GM21381 (cell line): ENCODE measurements around the gene PLXNA1.

ENCODE experiments used
- ATAC-seq: cut with Tn5 transposase; IDR thresholded peaks from one replicate; pipeline ENCODE4 v1.9.1; 2021; ENCODE audit warnings: mild to moderate bottlenecking, moderate library complexity; ENCODE audit not compliant: unreplicated experiment

The PLXNA1 gene

DNA sequence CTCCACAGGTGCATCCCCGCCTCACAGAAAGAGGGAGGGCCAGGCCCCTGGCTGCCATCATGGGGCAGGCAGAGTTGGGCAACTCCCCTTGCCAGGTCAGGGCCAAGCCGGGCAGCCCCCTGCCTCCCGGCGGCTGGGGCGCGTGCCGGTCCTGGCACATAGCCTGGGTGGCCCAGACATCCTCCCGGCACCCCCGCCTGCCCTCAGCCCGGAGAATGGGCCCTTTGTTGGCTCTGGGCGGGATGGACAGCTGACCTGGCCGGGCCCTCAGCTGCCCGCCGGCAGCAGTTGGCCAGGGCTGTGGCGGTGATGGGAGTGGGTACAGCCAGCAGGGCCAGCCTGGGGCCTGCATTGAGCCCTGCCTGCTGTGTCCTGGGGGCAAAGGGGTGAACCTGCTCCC lies 16.5 kb downstream of the PLXNA1 start:
- ATAC-seq, result no peak

DNA sequence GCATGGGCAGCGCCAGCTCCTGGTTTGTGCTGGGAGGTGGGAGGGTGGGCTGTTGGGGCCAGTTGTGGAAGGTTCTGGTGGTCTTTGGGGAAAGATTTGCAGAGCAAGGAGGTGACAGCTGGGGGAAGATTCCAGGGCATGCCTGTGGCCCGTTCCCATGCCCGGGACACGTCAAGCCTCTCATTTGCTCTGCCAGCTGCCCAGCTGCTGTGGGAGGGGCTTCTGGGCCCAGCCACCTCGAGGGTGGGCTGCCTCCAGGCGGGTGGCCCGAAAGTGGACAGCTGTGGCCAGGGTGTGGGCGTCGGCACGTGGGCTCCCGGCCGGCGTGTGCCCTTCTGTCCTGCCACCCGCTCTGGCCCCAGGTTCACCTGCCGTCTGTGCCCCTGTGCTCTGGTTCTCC lies 17.2 kb downstream of the PLXNA1 start:
- ATAC-seq, result no peak

DNA sequence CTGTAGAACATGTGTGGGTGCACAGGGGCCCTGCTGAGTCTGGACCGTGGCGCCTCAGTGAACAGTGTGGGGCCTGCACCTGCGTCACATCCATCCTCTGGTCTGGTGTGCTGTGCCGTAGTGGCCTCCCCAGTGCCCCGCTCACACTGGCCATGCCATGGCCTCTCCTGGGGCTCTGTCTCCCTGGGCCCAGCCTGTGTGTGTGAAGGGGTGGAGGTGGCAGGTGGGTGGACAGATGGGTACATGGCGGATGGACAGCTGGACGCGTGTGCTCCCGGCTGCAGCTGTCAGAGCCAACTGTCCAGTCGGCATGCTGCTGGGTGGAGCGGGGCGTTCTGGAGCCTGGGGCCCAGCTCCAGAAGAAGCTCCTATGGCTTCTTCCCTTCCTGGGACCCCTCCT lies 17.8 kb downstream of the PLXNA1 start:
- no peak for ATAC-seq

DNA sequence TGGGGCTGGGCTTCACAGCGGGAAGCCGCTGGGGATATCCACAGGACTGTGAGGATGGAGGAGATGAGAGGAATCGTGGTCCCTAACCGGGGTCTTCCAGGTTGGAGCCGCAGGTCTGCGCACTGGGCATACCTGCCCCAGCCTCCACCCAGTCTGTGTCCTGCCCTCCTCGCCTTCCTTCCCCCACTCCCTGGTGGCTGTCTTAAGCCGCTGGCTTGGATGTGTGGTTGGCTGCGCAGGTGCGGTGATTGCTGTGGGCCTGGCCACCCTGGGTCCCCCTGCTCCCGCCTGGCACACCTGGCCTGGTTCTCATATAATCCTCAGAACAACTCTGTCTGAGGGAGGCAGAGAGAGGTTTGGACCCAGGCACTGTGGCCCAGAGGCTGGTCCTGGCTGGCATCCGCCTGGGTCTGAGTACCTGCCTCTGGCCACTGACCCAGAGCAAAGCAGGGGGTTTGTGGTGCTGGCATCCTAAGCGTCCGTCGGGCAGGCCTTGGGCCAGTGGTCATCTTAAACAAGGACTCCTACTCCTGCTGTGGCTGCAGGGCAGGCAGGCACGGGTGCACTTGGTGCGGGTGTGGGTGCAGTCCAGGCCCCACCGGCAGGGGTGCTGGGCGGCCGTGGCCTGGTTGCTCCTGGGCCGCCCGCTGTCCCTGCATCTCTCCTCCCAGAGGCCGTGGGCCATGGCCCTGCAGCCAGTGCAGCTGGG lies 18.7 kb downstream of the PLXNA1 start:
- no peak for ATAC-seq

DNA sequence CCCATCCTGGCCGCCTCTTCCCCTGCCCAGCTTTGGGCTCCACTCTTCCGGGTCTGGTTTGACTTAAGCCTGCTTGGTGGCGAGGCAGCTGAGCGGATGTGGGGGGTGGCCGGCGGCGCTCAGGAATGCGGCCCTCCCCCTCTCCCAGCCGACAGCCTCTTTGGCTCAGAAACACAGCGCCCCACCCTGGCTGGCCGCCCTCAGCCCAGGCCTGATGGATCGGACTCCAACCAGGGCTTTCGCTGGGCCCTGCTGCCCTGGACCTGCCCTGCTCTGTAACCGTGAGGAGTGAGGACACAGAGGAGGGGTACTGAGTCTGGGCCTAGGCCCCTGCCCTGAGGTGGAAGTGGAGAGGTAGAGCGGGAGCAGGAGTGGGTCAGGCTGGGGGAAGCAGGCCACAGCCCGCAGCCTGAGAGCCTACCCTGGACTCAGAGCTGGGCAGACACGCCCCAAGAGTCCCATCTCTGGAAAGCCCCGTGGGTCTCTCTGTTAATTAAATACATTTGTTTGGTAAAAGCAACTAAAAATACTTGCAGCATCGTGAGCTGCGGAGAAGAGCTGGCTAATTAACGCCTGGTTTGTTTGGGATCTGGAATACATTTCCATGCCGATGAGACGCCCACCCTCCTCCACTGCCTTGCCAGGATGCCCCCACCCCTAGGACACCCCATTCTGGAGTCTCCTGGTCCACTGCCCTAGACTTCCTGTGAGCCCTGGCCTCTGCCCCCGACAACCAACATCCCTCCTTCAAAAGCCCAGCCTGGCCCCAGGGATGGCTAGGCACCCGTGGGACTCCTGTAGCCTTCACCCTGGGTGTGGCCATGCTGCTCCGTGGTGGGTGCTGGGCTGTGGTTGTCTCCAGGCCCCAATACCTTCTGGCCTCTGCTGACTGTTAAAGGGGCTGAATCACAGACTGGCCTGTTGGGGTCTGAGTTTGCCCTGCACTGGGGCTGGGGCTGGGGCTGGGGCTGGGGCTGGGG lies 19.6 kb downstream of the PLXNA1 start:
- ATAC-seq, result no peak

DNA sequence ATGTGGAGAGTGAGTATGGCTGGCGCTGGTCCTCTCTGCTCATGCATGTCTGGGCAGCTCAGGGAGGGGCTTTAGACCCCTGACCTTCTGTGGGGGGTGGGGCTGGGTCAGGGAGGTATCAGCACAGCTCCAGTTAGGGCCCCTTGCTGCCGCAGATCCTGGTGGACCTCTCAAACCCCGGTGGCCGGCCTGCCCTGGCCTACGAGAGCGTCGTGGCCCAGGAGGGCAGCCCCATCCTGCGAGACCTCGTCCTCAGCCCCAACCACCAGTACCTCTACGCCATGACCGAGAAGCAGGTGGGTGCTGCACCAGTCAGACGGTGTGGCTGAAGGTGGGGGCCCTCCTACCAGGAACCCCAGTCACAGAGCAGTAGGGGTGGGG lies 20.2 kb downstream of the PLXNA1 start:
- no peak for ATAC-seq

DNA sequence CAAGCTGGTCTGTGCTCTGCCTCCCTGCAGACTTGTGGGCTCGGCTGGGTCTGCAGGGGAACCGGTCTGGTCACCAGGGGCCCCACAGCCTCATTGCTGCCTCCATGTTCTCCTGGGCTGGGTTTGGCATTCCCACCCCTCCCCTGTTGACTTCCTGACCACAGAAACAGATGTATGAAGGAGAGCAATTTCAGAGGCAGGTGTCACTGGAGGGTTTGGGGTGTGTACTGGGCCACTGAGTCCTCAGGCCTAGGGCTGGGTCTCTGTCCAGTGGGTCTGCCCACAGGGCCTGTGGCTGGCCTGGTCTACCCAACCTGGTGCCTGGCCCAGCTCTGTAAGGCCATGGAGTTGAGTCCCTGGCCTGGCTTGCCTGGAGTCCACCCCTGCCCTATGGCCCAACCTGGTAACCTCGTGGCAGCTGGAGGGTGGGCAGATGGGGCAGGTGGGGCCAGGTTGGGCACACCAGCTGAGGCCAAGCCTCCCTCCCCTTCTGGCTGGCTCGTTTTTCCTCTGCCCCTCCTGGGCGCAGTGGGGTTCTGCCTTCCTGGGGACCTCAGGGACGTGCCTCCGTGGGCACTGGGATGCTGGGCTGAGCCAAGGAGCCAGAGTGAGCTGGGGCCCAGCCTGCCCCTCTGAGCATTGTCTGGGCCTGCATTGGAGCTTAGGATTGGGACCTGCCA lies 20.8 kb downstream of the PLXNA1 start:
- no peak for ATAC-seq

DNA sequence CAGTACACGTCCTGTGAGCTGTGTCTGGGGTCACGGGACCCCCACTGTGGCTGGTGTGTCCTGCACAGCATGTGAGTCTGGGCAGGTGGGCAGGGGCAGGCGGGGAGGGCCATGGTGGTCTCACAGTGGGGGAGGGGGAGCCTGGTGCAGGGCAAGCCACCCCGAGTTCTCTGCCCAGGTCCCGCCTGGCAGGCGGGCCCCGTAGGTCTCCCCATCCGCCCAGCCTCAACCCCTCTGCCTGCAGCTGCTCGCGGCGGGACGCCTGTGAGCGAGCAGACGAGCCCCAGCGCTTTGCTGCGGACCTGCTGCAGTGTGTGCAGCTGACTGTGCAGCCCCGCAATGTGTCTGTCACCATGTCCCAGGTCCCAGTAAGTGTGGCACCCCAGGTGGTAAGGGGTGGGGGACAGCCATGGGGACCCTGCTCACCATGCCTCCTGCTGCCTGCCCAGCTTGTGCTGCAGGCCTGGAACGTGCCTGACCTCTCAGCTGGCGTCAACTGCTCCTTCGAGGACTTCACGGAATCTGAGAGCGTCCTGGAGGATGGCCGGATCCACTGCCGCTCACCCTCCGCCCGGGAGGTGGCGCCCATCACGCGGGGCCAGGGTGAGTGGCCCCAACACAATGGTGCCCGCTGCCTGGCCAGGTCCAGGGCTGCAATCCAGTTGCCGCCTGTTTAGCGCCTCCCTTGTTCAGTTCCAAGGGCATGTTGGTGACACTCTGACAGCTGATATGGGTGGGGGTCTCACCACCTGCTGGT lies 21.9 kb downstream of the PLXNA1 start:
- ATAC-seq, result no peak

DNA sequence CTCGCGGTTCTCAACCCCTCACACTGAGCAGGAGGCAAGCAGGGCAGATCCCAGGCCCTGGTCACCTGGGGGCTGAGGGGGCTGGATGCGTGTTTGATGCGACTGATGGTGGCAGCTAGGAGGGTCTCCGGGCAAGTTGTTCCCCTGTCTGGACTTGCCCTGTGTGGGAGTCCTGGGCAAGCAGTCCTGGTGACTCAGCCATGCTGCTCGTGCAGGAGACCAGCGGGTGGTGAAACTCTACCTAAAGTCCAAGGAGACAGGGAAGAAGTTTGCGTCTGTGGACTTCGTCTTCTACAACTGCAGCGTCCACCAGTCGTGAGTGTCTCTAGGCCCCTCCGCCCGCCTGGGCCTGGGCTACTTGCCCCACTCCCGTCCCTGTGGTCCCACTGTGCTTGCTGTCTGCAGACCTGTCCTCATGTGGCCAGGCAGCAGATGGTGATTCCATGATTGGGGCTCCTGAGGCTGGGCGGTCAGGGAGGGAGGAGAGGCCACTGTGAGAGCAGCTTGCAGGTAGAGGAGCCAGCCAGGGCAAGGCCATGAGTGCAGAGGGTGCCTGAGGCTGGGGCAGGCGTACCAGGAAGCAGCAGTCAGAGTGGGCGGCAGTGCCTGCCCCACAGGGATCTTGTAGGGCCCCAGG lies 23.1 kb downstream of the PLXNA1 start:
- no peak for ATAC-seq

DNA sequence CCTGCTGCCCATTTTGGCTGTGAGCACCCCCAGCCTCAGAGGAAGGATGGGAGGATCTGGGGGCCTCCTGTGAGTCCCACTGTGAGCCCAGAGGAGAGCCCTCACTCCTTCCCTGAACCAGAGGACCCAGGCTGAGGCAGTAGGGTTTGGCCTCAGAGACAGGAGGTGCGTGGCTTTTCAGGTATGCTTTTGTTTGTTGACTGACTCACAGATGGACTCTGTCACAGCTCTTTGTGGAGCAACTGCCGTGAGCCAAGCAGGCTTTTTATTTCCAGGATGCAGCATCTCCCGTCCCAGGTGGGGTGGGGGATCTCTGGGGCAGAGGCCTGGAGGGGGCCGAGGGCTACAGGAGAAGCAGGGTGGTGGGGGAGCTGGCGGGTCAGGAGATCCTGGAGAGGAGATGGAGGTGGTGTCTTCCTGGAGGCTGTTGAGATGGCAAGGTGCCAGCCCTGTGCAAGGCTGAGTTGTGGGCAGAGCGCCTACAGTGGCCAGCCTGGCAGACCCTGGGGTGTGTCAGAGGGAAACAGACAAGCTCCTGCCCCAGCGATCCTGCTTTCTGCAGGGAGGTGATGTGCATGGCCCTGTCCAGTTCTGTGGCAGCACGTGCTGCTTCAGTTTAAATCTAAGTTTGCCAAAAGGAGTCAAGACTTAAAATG lies 24.0 kb downstream of the PLXNA1 start:
- ATAC-seq, result no peak

DNA sequence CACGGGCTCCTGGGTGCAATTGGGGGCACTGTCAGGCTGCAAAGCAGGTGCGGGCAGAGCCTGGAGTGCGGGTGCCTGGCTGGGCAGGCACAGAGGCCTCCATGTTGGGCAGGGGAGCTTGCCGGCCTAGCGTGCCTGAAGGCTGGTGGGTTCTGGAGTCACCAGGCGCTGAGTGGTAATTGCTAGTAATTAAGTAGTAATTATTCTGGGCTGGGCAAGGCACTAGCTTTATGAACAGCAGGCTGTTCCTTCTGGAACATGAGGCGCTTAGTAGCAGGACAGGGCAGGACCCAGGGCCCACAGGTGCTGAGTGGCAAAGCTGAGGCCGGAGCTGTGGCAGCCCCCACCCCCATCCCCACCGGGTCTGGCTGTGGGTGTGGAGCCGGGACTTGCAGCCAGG lies 25.3 kb downstream of the PLXNA1 start:
- no peak for ATAC-seq

DNA sequence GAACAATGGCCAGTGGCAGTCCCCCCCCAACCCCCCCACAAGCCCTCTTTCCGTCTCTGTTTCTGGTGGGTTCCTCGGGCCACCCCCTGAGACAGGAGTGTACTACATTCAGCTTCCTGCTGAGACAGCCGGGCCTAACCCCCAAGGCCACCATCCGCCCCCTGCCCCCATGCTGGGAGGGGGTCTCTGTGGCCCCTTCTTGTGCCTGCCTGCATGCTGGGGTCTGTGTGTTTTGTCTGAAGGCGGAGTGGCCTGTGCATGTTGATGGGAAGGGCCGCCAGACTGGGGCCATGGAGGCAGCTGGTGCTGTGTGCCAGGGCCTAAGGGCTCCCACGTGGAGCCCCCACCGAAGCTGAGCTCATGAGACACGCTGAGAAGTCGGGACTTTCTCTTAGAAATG lies 26.6 kb downstream of the PLXNA1 start:
- no peak for ATAC-seq

DNA sequence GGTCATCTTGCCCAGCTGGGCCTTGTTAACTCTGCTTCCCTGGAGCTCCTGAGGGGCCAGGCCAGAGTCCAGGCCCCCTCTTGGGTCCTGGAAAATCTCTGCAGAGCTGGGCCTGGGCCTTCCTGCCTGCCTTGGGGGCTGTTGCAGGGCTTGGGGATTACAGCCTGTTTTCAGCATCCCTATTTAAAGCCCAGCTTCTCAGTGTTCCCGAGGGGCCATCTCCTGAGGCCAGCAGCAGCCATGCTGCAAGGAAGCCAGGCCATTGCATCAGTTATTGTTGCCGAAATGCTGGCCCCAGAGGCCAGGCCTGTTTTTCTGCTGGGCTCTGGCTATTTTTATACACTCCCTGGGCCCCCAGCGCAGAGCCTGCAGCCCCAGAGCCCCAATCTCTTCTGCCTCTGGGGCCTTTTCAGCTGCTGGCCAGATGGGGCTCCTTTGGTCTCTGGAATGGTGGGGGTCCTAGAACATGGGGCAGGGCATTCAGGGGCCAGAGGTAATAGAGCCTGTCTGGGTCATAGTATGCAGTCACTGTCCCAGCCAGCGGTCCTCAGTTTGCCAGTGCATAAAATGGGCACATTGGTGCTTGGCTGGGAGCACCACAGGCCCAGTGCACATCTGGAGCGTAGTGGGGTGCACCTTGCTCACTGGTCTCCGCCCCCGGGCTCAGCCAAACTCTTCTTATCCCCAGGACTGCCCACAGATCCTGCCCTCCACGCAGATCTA lies 28.5 kb downstream of the PLXNA1 start:
- ATAC-seq, result no peak

DNA sequence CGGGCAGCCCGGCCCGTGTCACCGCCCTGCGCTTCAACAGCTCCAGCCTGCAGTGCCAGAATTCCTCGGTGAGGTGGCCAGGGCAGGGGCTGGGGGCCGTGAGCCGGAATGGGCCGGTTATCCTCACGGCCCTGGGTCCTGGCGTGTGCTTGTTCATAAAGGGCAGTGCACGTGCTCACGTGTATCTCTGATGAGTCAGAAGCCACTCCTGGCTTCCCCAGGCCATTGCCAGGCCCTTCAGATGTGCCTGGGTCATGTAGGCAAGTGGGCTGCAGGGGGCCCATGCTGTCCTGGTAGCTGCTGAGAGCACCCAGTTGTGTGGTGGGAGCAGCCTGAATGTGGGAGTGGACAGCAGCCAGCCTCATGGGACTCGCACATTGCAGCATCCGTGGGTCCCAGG lies 29.2 kb downstream of the PLXNA1 start:
- ATAC-seq, result no peak

DNA sequence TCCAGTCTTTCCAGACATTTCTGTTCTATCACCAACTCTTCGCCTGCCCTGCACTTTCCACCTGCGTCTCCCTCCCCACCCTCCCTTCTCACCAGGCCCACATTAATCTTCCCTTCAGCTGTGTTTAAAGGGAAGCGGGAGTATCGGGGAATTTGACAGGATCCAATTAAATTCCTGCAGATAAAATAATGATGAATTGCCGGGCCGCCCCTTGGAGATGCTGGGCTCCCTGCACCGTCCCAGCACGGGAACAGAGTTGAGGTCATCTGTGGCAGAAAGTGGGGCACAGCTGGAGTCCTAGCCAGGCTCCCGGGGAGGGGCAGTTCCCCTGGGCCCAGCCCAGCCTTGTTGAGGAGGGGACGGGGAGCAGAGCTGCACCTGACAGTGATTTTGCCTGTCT lies 30.3 kb downstream of the PLXNA1 start:
- ATAC-seq, result no peak

DNA sequence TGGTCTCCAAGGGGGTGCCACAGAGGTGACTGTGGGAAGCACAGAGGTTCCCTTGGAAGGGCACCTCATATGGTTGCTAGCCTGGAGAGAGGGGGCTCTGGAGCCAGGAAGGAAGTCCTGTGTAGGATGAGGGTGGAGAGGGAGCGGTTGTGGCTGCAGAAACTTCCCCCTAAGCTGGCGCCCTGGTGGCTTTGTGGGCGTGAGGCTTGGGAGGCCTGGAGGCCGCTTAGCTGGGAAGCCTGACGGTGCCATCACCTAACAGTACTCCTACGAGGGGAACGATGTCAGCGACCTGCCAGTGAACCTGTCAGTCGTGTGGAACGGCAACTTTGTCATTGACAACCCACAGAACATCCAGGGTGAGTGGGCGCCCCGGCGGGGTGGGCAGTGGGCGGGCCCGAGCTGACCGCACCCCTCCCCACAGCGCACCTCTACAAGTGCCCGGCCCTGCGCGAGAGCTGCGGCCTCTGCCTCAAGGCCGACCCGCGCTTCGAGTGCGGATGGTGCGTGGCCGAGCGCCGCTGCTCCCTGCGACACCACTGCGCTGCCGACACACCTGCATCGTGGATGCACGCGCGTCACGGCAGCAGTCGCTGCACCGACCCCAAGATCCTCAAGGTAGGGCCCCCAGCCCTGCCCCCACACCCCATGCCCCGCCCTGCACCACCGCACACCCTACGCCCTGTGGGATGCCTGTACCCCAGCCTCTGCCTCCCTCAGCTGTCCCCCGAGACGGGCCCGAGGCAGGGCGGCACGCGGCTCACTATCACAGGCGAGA lies 31.0 kb downstream of the PLXNA1 start:
- ATAC-seq, result no peak

DNA sequence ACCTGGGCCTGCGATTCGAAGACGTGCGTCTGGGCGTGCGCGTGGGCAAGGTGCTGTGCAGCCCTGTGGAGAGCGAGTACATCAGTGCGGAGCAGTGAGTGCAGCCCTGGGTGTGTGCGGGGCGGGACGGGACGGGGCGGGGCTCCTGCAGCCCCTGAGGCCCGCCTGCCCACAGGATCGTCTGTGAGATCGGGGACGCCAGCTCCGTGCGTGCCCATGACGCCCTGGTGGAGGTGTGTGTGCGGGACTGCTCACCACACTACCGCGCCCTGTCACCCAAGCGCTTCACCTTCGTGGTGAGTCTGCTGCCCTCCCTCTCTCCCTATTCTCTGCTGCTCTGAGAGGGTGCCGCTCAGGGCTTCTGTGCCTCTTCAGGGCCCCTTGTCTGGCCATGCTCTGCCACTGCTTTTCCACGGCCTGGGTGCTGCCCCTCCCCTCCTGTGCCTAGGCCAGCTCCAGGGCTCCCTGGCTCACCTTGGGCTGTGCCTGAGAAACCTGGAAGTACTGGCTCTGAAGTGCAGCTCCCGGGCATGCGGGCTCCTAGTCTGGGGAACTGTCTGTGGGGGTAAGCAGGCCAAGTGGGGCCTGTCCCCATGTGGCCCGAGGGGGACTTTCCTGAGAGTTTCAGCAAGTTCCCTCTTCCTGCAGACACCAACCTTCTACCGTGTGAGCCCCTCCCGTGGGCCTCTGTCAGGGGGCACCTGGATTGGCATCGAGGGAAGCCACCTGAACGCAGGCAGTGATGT lies 31.8 kb downstream of the PLXNA1 start:
- ATAC-seq, result no peak
